Osteocyte (in vitro differentiated cells): ENCODE data around the gene CUL7. TPM values are rescaled to one million over a fixed set of nuclear protein-coding genes. Genes with fewer than 3 reads are reported as not detected.

Experiments used
- DNase-seq: peaks from one replicate; pipeline ENCODE4 v3.0.0; 2021; ENCODE audit warnings: mixed read lengths; ENCODE audit not compliant: unreplicated experiment; ENCODE audit errors: extremely low spot score
- H3K27ac Mint-ChIP-seq: one replicate; pipeline ENCODE4 v1.8.0; 2021; ENCODE audit warnings: mild to moderate bottlenecking, mixed read lengths; ENCODE audit not compliant: unreplicated experiment
- H3K27me3 Mint-ChIP-seq: one replicate; pipeline ENCODE4 v1.8.0; 2021; ENCODE audit warnings: mixed read lengths; ENCODE audit not compliant: unreplicated experiment
- H3K36me3 Mint-ChIP-seq: one replicate; pipeline ENCODE4 v1.8.0; 2021; ENCODE audit warnings: mixed read lengths; ENCODE audit not compliant: unreplicated experiment
- H3K4me1 Mint-ChIP-seq: one replicate; pipeline ENCODE4 v1.8.0; 2021; ENCODE audit warnings: mixed read lengths; ENCODE audit not compliant: unreplicated experiment
- H3K4me3 Mint-ChIP-seq: one replicate; pipeline ENCODE4 v1.8.0; 2021; ENCODE audit warnings: mild to moderate bottlenecking, moderate library complexity, mixed read lengths; ENCODE audit not compliant: unreplicated experiment
- H3K9me3 Mint-ChIP-seq: one replicate; pipeline ENCODE4 v1.8.0; 2021; ENCODE audit warnings: mixed read lengths; ENCODE audit not compliant: unreplicated experiment
- long read RNA-seq: library from polyadenylated mRNA; unstranded; transcript quantifications from one replicate; pipeline ENCODE4 v2.0.0, GENCODE V29; 2021
- total RNA-seq: library from RNA; stranded (reverse); gene quantifications from 2 replicates; pipeline ENCODE4 v1.2.1, GENCODE V29; 2021
- TF ChIP-seq, protein P1 (sequence below): fragments of 200-600 bp; sonication (generic); IDR thresholded peaks from 2 replicates; pipeline ENCODE4 v1.5.0; 2021; ENCODE audit warnings: antibody characterized with exemption, mild to moderate bottlenecking, moderate library complexity

CUL7 gene
- total RNA-seq: 59.9 and 62.3 TPM in 2 replicates
- long read RNA-seq, partial matches to known transcripts: 23 of 30 reads
- long read RNA-seq, other reads (novel, unspliced or antisense): 7 of 30 reads

DNA sequence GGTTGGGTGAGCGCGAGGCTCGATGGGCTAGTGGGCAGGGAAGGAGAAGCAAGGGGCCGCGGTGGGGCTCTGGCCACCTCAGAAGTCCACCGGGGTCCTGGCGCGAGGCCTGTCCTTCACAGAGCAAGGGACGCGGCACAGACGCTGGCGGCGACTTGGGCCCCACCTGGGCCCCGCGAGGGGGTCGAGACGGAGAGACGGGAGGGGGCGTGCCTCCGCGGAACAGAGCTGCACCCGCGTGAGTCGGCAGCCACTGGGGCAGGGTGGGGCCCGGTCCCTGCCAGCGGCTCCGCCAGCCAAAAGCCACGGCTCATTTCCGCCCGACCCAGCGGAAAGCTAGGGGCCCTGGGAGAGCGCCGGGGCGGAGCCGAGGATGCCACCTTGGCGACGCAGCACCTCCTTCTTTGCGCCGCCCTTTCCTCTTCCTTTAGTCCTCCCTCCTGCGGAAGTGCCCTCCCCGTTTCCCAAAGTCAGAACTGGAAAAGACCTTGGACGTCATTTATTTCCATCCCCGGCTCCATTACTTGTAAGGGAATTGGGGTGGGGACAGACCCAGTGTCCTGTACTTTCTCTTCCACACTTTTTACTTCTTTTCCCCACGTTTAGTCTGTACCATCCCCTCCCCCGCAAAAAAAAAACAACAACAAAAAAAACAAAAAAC is at the start of gene CUL7:
Gene CUL7 (minus strand): TSS at position 307 of the 661 bp plus-strand sequence. CDS start 1,063 bp downstream, outside the sequence.
- peaks cover 34% of the 10 kb centered on the region for H3K36me3 Mint-ChIP-seq
- peak; percentile 95 for DNase-seq
- H3K4me1 Mint-ChIP-seq: peaks cover 42% of the 10 kb centered on the region
- peak within 1 kb of the TSS; percentile 97 for H3K27ac Mint-ChIP-seq
- no peaks in the 10 kb centered on the region for H3K9me3 Mint-ChIP-seq
- TF ChIP-seq, protein P1, sequence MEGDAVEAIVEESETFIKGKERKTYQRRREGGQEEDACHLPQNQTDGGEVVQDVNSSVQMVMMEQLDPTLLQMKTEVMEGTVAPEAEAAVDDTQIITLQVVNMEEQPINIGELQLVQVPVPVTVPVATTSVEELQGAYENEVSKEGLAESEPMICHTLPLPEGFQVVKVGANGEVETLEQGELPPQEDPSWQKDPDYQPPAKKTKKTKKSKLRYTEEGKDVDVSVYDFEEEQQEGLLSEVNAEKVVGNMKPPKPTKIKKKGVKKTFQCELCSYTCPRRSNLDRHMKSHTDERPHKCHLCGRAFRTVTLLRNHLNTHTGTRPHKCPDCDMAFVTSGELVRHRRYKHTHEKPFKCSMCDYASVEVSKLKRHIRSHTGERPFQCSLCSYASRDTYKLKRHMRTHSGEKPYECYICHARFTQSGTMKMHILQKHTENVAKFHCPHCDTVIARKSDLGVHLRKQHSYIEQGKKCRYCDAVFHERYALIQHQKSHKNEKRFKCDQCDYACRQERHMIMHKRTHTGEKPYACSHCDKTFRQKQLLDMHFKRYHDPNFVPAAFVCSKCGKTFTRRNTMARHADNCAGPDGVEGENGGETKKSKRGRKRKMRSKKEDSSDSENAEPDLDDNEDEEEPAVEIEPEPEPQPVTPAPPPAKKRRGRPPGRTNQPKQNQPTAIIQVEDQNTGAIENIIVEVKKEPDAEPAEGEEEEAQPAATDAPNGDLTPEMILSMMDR: no peak
- no peaks in the 10 kb centered on the region for H3K27me3 Mint-ChIP-seq
- peak within 1 kb of the TSS; percentile 97 for H3K4me3 Mint-ChIP-seq

DNA sequence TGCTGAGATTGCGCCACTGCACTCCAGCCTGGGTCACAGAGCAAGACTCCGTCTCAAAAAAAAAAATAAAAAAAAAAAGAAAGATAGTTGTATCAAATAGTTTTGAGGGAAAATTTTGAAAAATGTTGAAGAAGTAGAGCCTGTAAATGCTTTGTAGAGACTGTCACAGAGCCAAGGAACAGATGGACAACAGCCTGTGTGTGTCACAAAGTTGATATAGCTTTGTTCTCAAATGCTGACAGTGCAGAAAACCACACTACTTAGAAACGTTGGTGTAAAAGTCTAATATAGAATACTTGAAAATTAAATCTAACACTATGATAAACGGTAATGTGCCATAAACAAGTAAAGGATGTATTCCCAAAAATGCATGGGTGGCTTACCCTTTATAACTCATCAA is 47.8 kb upstream of the CUL7 start:
- Mint-ChIP-seq H3K9me3 (no peaks in the 10 kb centered on the region), H3K27ac (no peak overlapping the region), H3K4me1 (peaks cover 25% of the 10 kb centered on the region), H3K4me3 (no peak overlapping the region), H3K27me3 (no peaks in the 10 kb centered on the region), H3K36me3 (no peaks in the 10 kb centered on the region)
- TF ChIP-seq, protein P1: no peak
- no peak for DNase-seq

DNA sequence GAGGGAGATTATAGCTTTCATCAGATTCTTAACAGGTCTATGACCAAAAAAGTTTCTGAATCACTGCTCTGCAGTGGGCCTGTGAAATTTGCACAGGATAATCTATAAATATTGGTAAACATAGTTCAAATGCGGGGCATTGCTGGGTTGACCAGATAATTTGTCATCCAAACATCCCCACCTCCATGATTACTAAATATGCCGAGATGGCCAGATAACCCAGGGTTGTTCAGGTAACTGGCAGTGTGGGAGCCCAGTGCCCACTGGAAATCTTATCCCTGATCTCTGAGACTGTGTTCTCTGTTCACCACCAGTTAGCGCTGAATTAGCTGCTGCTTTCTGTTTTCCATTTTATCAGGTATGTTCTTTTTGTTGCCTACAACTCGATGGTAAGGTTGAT is 43.9 kb upstream of the CUL7 start:
- Mint-ChIP-seq H3K36me3 (no peaks in the 10 kb centered on the region), H3K27me3 (no peaks in the 10 kb centered on the region), H3K27ac (peak overlapping the region; percentile 83), H3K9me3 (no peaks in the 10 kb centered on the region), H3K4me3 (no peak overlapping the region), H3K4me1 (peaks cover 52% of the 10 kb centered on the region)
- DNase-seq: no peak
- TF ChIP-seq, protein P1: no peak

DNA sequence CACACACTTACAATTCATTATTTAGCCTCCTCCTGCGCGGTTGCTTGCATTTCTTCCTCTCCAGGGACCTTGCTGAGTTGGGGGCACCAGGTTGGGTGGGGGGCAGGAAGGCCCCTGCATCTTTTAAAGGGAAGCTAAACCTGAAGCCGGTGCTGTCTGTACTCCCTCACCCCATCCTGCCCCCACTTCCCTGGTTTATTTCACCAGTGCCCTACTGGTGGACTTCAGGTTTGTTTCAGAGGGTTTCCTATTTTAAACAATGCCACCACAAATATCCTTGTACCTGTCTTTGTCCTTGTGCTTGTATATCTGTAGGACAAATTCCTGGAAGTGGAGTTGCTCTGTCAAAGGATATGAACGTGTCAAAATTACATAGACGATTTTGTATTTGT is 43.4 kb upstream of the CUL7 start:
- Mint-ChIP-seq H3K9me3 (no peaks in the 10 kb centered on the region), H3K27ac (peak overlapping the region; percentile 83), H3K4me1 (peaks cover 54% of the 10 kb centered on the region), H3K27me3 (no peaks in the 10 kb centered on the region), H3K4me3 (no peak overlapping the region), H3K36me3 (no peaks in the 10 kb centered on the region)
- no peak for DNase-seq
- TF ChIP-seq, protein P1: peak; percentile 28

DNA sequence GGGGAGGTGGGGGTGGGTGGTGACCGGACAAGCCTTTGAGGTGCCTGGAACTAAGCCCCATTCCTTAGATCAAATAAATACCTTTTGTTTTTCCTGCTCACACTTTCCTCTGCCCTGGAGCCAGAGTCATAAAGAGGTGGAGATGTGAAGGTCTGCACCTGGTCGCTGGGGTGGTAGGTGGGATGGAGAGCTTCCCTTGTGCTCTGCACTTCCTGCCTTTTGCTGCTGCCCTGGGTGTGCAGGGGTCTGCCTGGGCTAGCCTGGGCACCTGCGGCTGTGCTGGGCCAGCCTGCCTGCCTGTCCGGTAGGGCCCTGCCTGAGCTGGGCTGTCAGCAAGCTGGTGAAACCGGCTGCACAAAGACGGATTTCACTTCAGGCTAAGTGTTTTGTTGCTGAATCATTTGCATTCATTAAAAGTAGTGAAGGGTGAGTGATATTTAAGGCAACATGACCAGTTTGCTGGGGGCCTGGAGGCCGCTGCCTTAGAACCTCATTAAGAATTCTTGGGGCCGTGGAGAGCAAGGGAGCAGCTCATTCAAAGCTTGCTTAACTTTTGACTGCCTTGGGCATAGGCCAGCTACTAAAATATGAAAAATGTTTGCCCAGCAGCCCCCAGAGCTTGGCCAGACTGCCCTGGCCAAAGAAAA is 42.9 kb upstream of the CUL7 start:
- Mint-ChIP-seq H3K36me3 (no peaks in the 10 kb centered on the region), H3K27ac (peak overlapping the region; percentile 83), H3K9me3 (no peaks in the 10 kb centered on the region), H3K4me3 (no peak overlapping the region), H3K27me3 (no peaks in the 10 kb centered on the region), H3K4me1 (peaks cover 55% of the 10 kb centered on the region)
- no peak for DNase-seq
- TF ChIP-seq, protein P1: no peak
